HG03025 (cell line): Measurements from ENCODE around the gene PITX1.
A peak's percentile ranks its signal among the peaks of the same experiment; 100 is the strongest.

Source experiments
- ATAC-seq: cut with Tn5 transposase; IDR thresholded peaks from one replicate; pipeline ENCODE4 v1.9.1; 2021; ENCODE audit warnings: mild to moderate bottlenecking, moderate library complexity; ENCODE audit not compliant: unreplicated experiment, low FRiP score

The PITX1 gene

GRCh38 chr5:135062216-135063055 is 28.4 kb upstream of the PITX1 start:
- no peak for ATAC-seq

GRCh38 chr5:135061001-135061400 is 27.0 kb upstream of the PITX1 start:
- ATAC-seq, result no peak

- no peak for ATAC-seq
These were observed 26.0 kb upstream of the PITX1 start for GRCh38 chr5:135060021-135060420.

GRCh38 chr5:135059000-135059923 is 25.2 kb upstream of the PITX1 start:
- ATAC-seq, result no peak

GRCh38 chr5:135058331-135058732 is 24.3 kb upstream of the PITX1 start:
- ATAC-seq, result no peak

- no peak for ATAC-seq
These were observed 23.2 kb upstream of the PITX1 start for GRCh38 chr5:135057233-135057632.

- no peak for ATAC-seq
These were observed 22.4 kb upstream of the PITX1 start for GRCh38 chr5:135056316-135057030.

GRCh38 chr5:135055396-135055795 is 21.4 kb upstream of the PITX1 start:
- ATAC-seq, result no peak

GRCh38 chr5:135054546-135054945 is 20.5 kb upstream of the PITX1 start:
- ATAC-seq, result no peak

GRCh38 chr5:135053989-135054388 is 20.0 kb upstream of the PITX1 start:
- no peak for ATAC-seq

- ATAC-seq, result peak; percentile 94
These were observed 19.2 kb upstream of the PITX1 start for GRCh38 chr5:135053278-135053677.

- ATAC-seq, result no peak
These were observed 18.6 kb upstream of the PITX1 start for GRCh38 chr5:135052511-135053145.

- ATAC-seq, result no peak
These were observed 17.8 kb upstream of the PITX1 start for GRCh38 chr5:135051872-135052271.

GRCh38 chr5:135051399-135051798 is 17.4 kb upstream of the PITX1 start:
- ATAC-seq, result no peak

- no peak for ATAC-seq
These were observed 16.3 kb upstream of the PITX1 start for GRCh38 chr5:135050244-135050767.

GRCh38 chr5:135048930-135049329 is 14.9 kb upstream of the PITX1 start:
- ATAC-seq, result no peak

GRCh38 chr5:135048286-135048685 is 14.3 kb upstream of the PITX1 start:
- ATAC-seq, result no peak

GRCh38 chr5:135047347-135047695 is 13.3 kb upstream of the PITX1 start:
- ATAC-seq, result no peak

- no peak for ATAC-seq
These were observed 12.8 kb upstream of the PITX1 start for GRCh38 chr5:135046661-135047346.

GRCh38 chr5:135045488-135045887 is 11.5 kb upstream of the PITX1 start:
- ATAC-seq, result no peak
